ENCODE measurements around the gene NFAM1.

- TF ChIP-seq CTCF (IDR thresholded peaks at IDR 0.05) = no peak
- no peak for TF ChIP-seq POLR2A (IDR thresholded peaks at IDR 0.05)
- TF ChIP-seq EP300 (IDR thresholded peaks at IDR 0.05) = no peak
- no peak for TF ChIP-seq POLR2AphosphoS5 (IDR thresholded peaks at IDR 0.05)
Measured at GRCh38 chr22:42427167-42427566, 5.0 kb downstream of the NFAM1 start.
